Measurements from ENCODE around the gene SLC35A1. TPM values are rescaled to one million over a fixed set of nuclear protein-coding genes. Genes with fewer than 3 reads are reported as not detected.

SLC35A1 gene
- total RNA-seq, 4 donors from 2014 or later: 12.0 to 20.0 (median 15.1) TPM

DNA sequence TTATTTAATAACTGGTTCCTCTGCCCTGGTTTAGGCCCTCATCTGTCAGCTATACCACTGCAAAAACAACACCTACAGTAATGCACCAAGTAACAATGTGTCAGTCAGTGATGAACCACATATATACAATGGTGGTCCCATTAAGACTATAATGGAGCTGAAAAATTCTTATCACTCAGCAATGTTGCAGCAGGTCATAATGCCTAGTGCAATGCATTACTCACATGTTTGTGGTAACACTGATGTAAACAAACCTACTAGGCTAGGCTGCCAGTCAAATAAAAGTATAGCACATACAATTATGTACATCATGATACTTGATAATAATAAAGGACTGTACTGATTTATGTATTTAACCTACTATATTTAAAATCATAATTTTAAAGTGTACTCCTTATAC lies 85.7 kb downstream of the SLC35A1 start:
- TF ChIP-seq, protein P1, sequence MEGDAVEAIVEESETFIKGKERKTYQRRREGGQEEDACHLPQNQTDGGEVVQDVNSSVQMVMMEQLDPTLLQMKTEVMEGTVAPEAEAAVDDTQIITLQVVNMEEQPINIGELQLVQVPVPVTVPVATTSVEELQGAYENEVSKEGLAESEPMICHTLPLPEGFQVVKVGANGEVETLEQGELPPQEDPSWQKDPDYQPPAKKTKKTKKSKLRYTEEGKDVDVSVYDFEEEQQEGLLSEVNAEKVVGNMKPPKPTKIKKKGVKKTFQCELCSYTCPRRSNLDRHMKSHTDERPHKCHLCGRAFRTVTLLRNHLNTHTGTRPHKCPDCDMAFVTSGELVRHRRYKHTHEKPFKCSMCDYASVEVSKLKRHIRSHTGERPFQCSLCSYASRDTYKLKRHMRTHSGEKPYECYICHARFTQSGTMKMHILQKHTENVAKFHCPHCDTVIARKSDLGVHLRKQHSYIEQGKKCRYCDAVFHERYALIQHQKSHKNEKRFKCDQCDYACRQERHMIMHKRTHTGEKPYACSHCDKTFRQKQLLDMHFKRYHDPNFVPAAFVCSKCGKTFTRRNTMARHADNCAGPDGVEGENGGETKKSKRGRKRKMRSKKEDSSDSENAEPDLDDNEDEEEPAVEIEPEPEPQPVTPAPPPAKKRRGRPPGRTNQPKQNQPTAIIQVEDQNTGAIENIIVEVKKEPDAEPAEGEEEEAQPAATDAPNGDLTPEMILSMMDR (IDR thresholded peaks at IDR 0.05): no peak
- DNase-seq (ENCODE audit: low spot score): no peak
- no peak for ATAC-seq (ENCODE audit: low FRiP score)

DNA sequence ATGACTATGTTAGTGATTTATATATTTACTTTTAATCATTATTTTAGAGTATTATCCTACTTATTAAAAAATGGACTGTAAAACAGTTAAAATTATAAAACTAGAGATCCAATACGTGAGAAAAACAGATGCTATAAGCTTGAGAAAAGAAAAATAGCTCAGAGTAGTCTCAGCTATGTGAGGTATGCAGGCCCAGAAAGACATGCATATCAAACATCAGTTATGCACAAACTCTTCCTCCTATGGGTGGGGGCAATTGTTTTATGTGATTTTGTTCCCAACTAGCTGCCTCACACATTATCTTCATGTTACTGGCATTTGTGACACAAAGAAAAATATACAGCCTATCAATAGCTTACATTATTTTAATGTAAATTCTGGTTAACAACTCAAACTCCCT lies 88.2 kb downstream of the SLC35A1 start:
- DNase-seq (ENCODE audit: low spot score): no peak
- no peak for ATAC-seq (ENCODE audit: low FRiP score)
- TF ChIP-seq, protein P1 (IDR thresholded peaks at IDR 0.05): no peak

Small RNAs within 50 kb of the gene (small RNA-seq; reads per million reads assigned to genes)
- gene AL049697.2: not detected
- not detected for gene RNU6-444P

Other genes with a start within 250 kb of the SLC35A1 start
- 10 to 100 TPM in 1 of 4 donors, 1 to 10 TPM in 3; 4.4 to 13.6 (median 5.9) TPM for gene SMIM8, start 150.4 kb upstream of the SLC35A1 start, total RNA-seq
- gene GJB7, start 143.7 kb upstream of the SLC35A1 start, total RNA-seq: not detected
- 1 to 10 TPM; 1.7 to 7.4 (median 2.0) TPM for gene C6orf163, start 128.2 kb upstream of the SLC35A1 start, total RNA-seq
- gene CFAP206, start 65.0 kb upstream of the SLC35A1 start, total RNA-seq: under 1 TPM in 1 of 4 donors, not detected in 3; 0.37 TPM
- 10 to 100 TPM; 21.8 to 43.2 (median 22.9) TPM for gene RARS2, start 117.0 kb downstream of the SLC35A1 start, total RNA-seq
- gene ORC3, start 117.2 kb downstream of the SLC35A1 start, total RNA-seq: 10 to 100 TPM; 11.4 to 21.6 (median 13.9) TPM
- gene AKIRIN2, start 229.3 kb downstream of the SLC35A1 start, total RNA-seq: 10 to 100 TPM; 22.9 to 41.6 (median 34.6) TPM

Data from omental fat pad (tissue), 4 donors.